Activated naive CD4-positive, alpha-beta T cell treated with anti-CD3 and anti-CD28 coated beads, Interleukin-2, amount 50 U/mL, for 72 hours (primary cell): ENCODE measurements around the gene PCIF1. TPM values are rescaled to one million over a fixed set of nuclear protein-coding genes. Genes with fewer than 3 reads are reported as not detected.
"Not testable (repeated sequence)": the region's sequence is repeated elsewhere in the genome, so short reads cannot be mapped to it uniquely, and the experiment has no call there.

Source experiments
- ATAC-seq, 2 donors: fragments of 150-1000 bp; cut with Tn5 transposase; 2 replicates each; pipeline ENCODE4 v1.10.0; 2021; ENCODE audit warnings: mild to moderate bottlenecking in 2 of 2, moderate library complexity in 2 of 2
- DNase-seq, 2 donors: peaks; one replicate each; pipeline ENCODE4 v3.0.0; 2021 to 2022; ENCODE audit warnings: low spot score in 2 of 2
- H3K27ac Mint-ChIP-seq, 2 donors: one replicate each; pipeline ENCODE4 v1.8.0; 2022; ENCODE audit warnings: mild to moderate bottlenecking in 2 of 2, mixed read lengths in 2 of 2
- H3K36me3 Mint-ChIP-seq, 2 donors: one replicate each; pipeline ENCODE4 v1.8.0; 2022; ENCODE audit warnings: mixed read lengths in 2 of 2
- H3K9me3 Mint-ChIP-seq, 2 donors: one replicate each; pipeline ENCODE4 v1.8.0; 2022; ENCODE audit warnings: mixed read lengths in 2 of 2
- total RNA-seq, 2 donors: library from RNA; stranded (reverse); gene quantifications; one replicate each; pipeline ENCODE4 v1.2.3, GENCODE V29; 2022

Gene PCIF1
- total RNA-seq, 2 donors from 2014 or later: 31.8 to 51.0 TPM

DNA sequence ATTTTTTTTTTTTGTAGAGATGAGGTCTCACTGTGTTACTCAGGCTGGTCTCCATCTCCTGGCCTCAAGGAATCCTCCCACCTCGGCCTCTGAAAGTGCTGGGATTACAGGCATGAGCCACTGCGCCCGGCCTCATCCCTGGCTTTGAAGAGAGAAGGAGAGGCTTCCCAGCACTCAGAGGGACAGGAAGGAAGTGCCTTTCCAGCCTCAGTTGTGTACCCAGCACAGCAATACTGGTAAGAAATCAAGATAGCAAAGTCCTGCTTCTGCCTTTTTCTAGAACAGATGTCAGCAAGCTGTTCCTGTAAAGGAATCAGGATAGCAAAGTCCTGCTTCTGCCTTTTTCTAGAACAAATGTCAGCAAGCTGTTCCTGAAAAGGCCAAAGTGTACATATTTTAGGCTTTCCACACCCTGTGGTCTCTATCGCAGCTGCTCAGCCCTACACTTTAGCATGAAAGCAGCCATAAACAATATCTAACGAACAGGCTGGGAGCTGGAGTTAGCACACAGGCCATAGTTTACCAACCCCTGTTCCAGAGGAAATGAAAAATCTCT lies 16.2 kb upstream of the PCIF1 start:
- Mint-ChIP-seq H3K9me3 (no peaks in the 10 kb centered on the region), H3K27ac (no peak overlapping the region), H3K36me3 (no peaks in the 10 kb centered on the region)
- ATAC-seq (no peak), DNase-seq (no peak)

DNA sequence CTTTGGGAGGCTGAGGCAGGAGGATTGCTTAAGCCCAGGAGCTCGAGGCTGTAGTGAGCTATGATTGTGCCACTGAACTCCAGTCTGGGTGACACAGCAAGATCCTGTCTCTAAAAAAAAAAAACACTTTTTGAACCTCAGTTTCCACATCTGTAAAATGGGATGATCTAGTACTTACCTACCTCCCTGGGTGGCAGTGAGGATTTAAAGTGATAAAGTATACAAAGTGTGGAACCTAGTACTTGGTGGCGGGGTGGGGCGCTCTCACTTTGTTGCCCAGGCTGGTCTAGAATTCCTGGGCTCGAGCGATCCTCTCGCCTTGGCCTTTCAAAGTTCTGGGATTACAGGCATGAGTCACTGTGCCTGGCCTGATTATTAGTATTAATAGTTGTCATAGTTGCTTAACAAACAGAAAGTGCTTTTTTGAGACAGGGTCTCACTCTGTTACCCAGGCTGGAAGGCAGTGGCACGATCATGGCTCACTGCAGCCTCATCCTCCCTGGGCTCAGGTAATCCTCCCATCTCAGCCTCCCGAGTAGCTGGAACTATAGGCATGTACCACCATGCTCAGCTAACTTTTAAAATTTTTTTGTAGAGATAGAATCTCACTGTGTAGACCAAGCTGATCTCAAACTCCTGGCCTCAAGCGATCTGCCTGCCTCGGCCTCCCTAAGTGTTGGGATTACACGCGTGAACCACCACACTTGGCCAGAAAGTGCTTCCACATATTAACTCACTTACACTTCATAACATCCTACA lies 15.5 kb upstream of the PCIF1 start:
- no peaks in the 10 kb centered on the region for H3K36me3 Mint-ChIP-seq
- DNase-seq (no peak), ATAC-seq (no peak)
- H3K9me3 Mint-ChIP-seq: no peaks in the 10 kb centered on the region
- H3K27ac Mint-ChIP-seq: no peak overlapping the region

DNA sequence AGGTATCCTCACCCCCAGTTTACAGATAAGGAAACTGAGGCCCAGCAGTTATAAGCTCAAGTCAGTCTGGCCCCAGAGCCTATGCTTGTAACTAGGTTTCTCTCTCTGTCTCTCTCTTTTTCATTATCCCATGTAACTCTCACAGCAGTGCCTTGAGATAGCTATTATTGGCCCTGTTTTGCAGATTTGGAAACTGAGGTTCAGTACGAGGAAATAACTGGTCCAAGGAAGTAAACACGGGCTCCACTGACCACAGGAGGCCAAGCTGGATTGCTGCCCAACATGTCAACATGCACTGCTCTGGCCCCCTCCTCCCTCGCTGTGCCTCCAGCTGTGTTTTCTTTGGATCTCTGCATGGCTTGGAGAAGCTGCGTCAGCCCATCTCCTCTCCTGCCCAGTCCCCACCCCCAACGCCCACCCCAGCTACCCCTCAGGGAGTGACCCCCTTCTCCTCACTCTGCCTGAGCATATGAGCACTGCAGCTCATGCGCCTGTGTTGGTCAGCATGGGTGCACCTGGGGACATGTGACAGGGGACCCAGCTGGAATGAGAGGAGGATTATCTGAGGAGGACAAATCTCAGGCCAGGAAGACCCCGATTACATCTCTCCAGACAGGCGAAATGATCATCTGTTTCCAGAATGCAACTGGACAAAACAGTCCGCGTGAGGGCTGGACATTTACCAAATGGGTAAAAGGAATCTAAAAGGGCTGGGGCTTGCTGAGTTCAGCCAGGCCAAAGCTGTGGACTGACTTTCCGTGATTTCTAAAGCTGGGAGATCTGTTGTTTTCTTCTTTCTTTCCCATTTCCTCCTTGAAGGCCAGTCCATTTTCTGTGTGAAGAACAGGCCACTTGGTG lies 14.7 kb upstream of the PCIF1 start:
- no peak overlapping the region for H3K27ac Mint-ChIP-seq
- DNase-seq (no peak), ATAC-seq (no peak)
- H3K36me3 Mint-ChIP-seq: no peaks in the 10 kb centered on the region
- H3K9me3 Mint-ChIP-seq: no peaks in the 10 kb centered on the region

DNA sequence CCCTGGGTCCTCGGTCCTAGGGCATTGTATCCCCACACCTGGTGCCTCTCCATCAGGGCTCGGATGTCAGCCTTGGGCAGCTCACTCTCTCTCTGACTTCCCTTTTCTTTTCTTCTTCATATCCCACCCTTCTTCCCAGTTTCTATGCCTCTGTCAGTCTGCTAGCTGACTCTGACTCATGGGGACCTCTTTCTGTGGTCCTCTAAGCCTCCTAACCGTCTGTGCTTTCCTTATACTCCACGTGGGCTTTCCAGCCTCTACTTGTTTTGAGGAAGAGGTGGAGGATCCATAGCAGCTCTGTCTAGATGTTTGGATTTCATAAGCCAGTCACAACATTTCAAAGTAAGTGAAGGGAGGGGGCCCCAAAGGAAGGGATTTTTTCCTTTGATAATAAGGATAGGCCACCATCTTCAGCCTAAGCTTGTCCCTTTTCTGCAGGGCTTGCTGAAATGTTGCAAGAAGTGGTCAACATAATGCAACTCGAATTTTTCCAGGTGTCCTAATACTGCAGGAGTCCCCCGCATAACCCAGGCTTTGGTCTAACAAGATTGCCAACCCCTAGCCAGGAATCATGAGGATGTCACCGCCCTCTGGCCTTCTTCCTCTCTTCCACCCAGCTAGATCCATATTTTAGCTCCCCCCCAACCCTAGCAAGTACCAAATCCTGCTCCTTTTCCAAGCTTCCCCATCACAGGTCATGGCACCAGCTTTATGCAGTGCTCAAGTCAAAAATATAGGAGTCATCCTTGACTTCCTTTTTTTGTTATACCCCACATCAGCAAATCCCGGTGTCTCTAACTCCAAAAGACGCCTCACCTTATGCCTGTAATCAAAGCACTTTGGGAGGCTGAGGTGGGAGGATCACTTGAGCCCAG lies 13.8 kb upstream of the PCIF1 start:
- Mint-ChIP-seq H3K27ac (peak overlapping the region in 1 of 2 donors; percentile 5), H3K9me3 (no peaks in the 10 kb centered on the region), H3K36me3 (no peaks in the 10 kb centered on the region)
- ATAC-seq: no peak
- no peak for DNase-seq

DNA sequence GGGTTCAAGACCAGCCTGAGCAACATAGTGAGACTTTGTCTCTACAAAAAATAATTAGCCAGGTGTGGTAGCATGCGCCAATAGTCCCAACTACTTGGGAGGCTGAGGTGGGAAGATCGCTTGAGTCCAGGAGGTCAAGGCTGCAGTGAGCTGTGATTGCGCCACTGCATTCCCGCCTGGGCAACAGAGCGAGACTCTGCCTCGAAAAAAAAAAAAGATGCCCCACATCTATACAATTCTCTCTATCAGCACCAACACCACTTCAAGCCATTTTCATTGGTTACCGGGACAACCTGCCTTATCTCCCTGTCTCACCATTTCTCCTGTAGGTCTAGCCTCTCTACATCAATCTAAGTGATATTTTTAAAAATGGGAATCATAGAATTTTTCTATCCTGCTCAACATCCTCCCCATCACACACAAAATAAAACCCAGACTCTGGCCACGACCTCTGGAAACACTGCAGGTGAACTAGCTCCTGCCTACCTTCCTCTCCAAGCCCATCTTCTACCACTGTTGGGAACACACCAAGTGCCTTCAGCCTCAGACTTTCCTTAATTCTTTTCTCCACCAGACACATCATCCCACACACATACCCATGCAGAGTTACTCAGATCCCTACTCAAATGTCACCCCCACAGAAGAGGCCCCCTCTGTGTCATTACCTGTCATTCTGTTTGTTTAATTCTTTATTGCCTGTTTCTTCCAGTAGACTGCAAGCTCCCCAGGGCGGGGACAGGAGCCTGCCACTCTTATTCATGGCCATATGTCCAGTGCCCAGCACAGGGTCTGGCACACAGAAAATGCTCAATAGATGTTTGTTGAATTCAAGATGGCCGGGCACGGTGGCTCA lies 12.9 kb upstream of the PCIF1 start:
- DNase-seq: no peak
- H3K27ac Mint-ChIP-seq: peak overlapping the region in 1 of 2 donors; percentile 8
- no peaks in the 10 kb centered on the region for H3K9me3 Mint-ChIP-seq
- ATAC-seq: peak in 1 of 2 donors; percentile 30
- no peaks in the 10 kb centered on the region for H3K36me3 Mint-ChIP-seq

DNA sequence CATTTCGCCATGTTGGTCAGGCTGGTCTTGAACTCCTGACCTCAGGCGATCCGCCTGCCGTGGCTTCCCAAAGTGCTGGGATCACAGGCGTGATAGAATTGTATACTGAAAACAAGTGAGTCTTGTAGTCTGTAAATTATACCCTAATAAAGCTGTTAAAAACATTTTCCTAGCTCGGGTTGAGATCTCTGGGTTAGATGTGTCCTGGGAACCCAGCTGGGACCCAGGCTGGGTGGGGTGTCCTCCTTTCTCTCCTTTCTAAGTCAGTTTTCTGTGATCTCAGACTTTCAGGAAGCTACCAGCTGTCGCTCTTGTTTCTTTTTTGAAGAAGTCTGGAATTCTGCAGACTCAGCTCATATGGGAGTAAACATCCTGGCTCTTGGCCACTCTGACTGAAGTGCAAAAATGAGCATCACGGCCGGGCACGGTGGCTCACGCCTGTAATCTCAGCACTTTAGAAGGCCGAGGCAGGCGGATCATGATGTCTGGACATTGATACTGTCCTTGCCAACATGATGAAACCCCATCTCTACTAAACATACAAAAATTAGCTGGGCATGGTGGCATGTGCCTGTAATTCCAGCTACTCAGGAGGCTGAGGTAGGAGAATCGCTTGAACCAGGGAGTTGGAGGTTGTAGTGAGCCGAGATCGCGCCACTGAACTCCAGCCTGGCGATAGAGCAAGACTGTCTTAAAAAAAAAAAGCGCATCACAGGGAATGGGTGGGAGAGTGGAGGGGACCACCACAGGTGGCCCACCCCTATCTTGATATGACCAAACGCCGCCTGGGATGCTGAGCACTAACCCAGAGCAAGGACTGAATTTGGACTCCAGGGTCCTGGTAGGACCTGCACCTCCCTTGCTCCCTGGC lies 9.9 kb upstream of the PCIF1 start:
- Mint-ChIP-seq H3K9me3 (no peaks in the 10 kb centered on the region), H3K27ac (no peak overlapping the region), H3K36me3 (no peaks in the 10 kb centered on the region)
- DNase-seq (no peak), ATAC-seq (no peak)

DNA sequence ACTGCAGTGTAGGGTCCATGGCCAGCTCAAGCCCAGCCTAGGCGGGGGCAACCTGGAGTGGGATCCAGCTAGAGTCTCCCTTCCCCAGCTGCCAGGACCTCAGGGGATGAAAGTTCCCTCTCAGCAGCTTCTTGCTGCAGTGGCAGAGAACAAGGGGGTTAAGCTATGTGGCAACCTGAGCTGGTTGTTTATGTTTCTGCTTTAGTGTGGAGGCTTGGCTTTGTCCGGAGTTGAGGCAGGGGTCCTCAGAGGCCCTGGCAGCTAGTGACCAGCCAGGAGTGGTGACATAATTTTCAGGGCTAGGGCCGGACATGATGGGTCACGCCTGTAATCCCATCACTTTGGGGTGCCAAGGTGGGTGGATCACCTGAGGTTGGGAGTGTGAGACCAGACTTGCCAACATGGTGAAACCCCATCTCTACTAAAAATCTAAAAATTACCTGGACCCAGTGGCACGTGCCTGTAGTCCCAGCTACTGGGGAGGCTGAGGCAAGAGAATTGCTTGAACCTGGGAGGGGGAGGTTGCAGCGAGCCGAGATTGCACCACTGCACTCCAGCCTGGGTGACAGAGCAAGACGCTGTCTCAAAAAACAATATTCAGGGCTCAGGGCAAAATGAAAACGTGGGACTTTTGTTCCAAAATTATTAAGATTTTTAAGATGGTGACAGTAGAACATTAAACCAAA lies 8.5 kb upstream of the PCIF1 start:
- ATAC-seq (no peak), DNase-seq (no peak)
- H3K9me3 Mint-ChIP-seq: no peaks in the 10 kb centered on the region
- H3K27ac Mint-ChIP-seq: no peak overlapping the region
- no peaks in the 10 kb centered on the region for H3K36me3 Mint-ChIP-seq

DNA sequence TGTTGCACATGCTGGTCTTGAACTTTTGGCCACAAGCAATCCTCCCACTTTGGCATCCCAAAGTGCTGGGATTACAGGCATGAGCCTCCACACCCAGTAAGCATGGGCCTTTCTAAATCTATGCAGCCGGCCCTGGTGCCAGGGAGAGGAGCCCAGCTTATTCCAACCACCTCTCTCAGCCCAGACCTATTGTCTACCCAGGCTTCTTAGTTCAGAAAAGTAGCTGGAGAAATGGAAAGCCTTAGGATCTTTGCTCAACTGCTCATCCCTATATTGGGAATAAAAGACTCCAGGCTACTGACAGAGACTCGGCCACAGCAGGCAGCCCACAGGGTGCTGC lies 7.8 kb upstream of the PCIF1 start:
- H3K36me3 Mint-ChIP-seq: no peaks in the 10 kb centered on the region
- H3K9me3 Mint-ChIP-seq: no peaks in the 10 kb centered on the region
- H3K27ac Mint-ChIP-seq: no peak overlapping the region
- ATAC-seq (no peak), DNase-seq (no peak)

DNA sequence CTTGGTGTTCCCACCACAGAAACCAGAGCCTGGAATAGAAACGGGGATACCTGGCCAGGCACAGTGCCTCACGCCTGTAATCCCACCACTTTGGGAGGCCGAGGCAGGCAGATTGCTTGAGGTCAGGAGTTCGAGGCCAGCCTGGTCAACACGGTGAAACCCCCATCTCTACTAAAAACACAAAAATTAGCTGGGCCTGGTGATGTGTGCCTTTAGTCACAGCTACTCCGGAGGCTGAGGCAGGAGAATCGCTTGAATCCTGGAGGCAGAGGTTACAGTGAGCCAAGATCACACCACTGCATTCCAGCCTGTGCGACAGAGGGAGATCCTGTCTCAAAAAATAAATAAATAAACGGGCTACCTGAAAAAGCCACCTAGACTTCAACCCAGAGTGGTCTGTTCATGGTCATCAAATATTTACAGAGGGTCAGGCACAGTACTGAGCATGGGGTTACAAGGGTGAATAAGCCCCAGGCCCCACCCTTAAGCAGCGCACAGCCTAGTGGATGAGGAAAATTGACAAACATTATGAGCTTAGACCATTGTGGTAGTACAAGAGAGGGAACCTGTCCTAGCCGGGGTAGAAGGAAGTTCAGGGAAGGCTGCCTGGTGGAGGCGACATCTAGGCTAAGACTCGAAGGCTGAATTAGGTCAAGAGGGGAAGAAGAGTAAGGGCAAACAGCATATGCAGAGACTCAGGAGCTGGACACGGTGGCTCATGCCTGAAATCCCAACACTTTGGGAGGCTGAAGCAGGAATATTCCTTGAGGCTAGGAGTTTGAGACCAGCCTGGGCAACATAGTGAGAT lies 7.2 kb upstream of the PCIF1 start:
- no peaks in the 10 kb centered on the region for H3K9me3 Mint-ChIP-seq
- H3K27ac Mint-ChIP-seq: peak overlapping the region in 1 of 2 donors; percentile 48
- no peak for DNase-seq
- H3K36me3 Mint-ChIP-seq: no peaks in the 10 kb centered on the region
- ATAC-seq: no peak

DNA sequence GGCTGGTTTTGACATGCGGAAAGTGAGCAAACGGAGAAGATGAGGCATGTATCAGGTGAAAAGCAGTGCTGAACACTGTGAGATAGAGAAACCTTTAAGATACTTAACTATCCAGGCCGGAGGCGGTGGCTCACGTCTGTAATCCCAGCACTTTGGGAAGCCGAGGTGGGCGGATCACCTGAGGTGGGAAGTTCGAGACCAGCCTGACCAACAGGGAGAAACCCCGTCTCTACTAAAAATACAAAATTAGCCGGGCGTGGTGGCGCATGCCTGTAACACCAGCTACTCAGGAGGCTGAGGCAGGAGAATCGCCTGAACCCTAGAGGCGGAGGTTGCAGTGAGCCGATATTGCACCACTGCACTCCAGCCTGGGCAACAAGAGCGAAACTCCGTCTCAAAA lies 2.8 kb upstream of the PCIF1 start:
- not testable (repeated sequence) for H3K27ac Mint-ChIP-seq, H3K9me3 Mint-ChIP-seq, H3K36me3 Mint-ChIP-seq, ATAC-seq, DNase-seq

DNA sequence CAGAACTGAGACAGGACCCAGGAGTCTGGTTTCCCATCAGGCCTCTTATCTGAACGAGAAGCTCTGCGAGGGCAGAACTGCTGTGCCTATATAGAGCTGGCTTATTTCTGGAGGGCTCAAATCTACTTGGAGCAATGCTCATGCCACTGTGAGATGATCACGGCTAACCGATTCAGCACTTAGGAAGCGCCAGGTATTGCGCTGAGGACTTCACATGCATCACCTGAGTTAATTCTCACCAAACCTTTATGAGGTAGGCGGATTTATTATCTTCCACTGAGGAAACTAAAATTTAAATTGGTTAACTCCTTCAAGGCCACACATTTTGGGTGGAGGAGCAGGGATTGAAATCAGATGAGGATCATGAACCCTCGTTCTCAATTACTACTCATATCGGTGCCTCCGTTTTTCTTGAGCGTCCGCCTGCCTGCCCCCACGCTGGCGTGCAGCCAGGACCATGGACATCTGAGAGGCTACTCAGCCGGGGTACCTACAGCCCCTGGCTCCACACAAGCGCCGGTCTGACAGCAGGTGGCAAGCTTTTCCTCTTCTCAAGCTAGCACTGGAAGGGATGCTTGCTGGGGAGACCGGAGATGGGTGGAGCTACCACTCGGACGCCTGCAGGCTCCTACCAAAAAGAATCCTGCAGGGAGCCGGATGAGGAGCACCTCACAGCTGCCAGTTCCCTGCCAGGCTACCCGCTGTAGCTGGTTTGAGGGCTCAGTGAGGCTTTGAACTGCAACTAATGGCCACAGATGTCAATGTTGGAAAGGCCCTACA lies 1.0 kb upstream of the PCIF1 start:
- Mint-ChIP-seq H3K27ac (peak overlapping the region; percentile 96 to 99), H3K36me3 (peaks cover 4 to 17% of the 10 kb centered on the region in 2 donors), H3K9me3 (no peaks in the 10 kb centered on the region)
- ATAC-seq (peak; percentile 21 to 50), DNase-seq (peak; percentile 63 to 78)

DNA sequence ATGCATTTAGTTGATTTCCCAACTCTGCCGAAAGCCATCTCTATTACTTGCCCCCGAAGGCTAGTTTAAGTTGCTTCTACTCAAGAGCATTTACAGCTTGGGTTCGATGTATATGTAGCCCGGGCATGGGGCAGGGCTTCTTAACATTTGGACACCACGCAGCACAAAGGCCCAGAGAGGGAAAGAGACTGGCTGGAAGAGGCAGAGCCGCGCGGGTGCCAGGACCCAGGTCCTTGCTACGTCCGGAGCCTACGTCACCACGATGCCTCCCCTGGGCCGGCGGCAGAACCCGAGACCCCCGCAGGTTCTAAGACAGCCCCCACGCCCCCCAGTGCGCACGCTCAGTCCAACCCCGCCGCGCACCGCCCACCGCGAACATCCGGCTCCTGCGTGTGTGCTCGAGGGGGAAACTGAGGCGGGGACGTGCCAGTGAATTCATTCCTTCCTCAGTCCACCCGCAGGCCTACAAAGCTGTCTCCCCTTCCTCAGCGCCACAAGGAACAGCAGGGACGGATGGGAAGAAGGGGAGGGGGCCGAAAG lies 367 bp upstream of the PCIF1 start:
- peak overlapping the region; percentile 96 to 99 for H3K27ac Mint-ChIP-seq
- no peaks in the 10 kb centered on the region for H3K9me3 Mint-ChIP-seq
- H3K36me3 Mint-ChIP-seq: peaks cover 5 to 18% of the 10 kb centered on the region in 2 donors
- ATAC-seq (peak; percentile 28 to 33), DNase-seq (no peak)

DNA sequence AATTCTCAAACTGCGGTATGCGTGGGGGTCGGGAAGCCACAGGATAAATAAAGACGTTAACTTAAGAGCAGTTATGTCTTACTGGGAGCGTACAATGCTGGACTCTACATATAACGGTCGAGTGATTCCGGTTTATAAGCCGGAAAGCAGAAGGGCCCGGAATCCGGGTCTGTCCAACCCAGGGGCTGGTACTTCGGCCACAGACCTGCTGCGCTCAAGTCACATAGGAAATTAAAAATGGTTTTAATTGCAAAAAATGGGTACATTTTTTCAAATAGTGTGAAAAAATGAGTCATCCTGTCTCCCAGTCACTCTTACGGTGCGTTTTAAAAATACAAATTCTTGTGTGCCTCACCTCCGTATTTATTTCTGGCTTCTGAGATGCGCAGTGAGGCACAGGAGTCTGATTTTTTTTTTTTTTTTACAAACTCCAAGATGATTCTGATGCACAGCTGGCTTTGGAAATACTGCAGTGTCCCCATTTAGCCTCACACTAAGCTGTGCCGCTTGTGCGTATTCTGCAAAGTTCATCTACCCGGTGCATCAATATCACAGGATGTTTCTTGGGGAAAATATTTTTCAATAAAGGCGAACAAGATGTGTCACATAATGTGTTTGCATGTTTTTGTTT lies 1.0 kb downstream of the PCIF1 start:
- ATAC-seq (no peak), DNase-seq (no peak)
- Mint-ChIP-seq H3K9me3 (no peaks in the 10 kb centered on the region), H3K36me3 (peaks cover 5 to 24% of the 10 kb centered on the region in 2 donors), H3K27ac (peak overlapping the region; percentile 93 to 96)
